ENCODE data around the gene CAMKK1. TPM values are rescaled to one million over a fixed set of nuclear protein-coding genes. Genes with fewer than 3 reads are reported as not detected.

CAMKK1 gene
- total RNA-seq, 1 donor from 2014 or later = 4.1 TPM

GRCh38 chr17:3812284-3812683 is 80.6 kb downstream of the CAMKK1 start:
- DNase-seq (ENCODE audit: low spot score) = no peak
- H3K27me3 Mint-ChIP-seq (ENCODE audit: unreplicated experiment) = peaks cover 2% of the 10 kb centered on the region
- no peak for TF ChIP-seq CTCF (IDR thresholded peaks at IDR 0.05; ENCODE audit: unreplicated experiment)
- no peak overlapping the region for H3K27ac Mint-ChIP-seq (ENCODE audit: unreplicated experiment)
- H3K36me3 Mint-ChIP-seq (ENCODE audit: low read depth, unreplicated experiment) = peaks cover 61% of the 10 kb centered on the region
- H3K4me1 Mint-ChIP-seq (ENCODE audit: unreplicated experiment) = no peaks in the 10 kb centered on the region
- H3K9me3 Mint-ChIP-seq (ENCODE audit: unreplicated experiment) = no peaks in the 10 kb centered on the region
- peak overlapping the region; percentile 22 for H3K4me3 Mint-ChIP-seq (ENCODE audit: unreplicated experiment)

Other genes with a start within 250 kb of the CAMKK1 start
- 148 TPM for gene TAX1BP3, start 224.5 kb downstream of the CAMKK1 start, total RNA-seq (ENCODE audit: unreplicated experiment)
- gene EMC6, start 224.2 kb downstream of the CAMKK1 start, total RNA-seq (ENCODE audit: unreplicated experiment) = 43.0 TPM
- 0.36 TPM for gene P2RX5, start 196.9 kb downstream of the CAMKK1 start, total RNA-seq (ENCODE audit: unreplicated experiment)
- gene HASPIN, start 169.2 kb downstream of the CAMKK1 start, total RNA-seq (ENCODE audit: unreplicated experiment) = 5.2 TPM
- 30.0 TPM for gene ITGAE, start 91.9 kb downstream of the CAMKK1 start, total RNA-seq (ENCODE audit: unreplicated experiment)
- gene NCBP3, start 46.8 kb downstream of the CAMKK1 start, total RNA-seq (ENCODE audit: unreplicated experiment) = 84.4 TPM
- gene P2RX1, start 23.4 kb upstream of the CAMKK1 start, total RNA-seq (ENCODE audit: unreplicated experiment) = not detected
- 116 TPM for gene ATP2A3, start 71.4 kb upstream of the CAMKK1 start, total RNA-seq (ENCODE audit: unreplicated experiment)
- gene ZZEF1, start 250.0 kb upstream of the CAMKK1 start, total RNA-seq (ENCODE audit: unreplicated experiment) = 43.3 TPM